Choroid plexus epithelial cell (primary cell): ENCODE data around the gene RIF1.
A peak's percentile ranks its signal among the peaks of the same experiment; 100 is the strongest.

Experiments used
- DNase-seq: peaks from one replicate; pipeline ENCODE4 v3.0.0-alpha.2; 2010; ENCODE audit warnings: low read depth
- H3K4me3 ChIP-seq: 2 replicates; pipeline ENCODE4 v1.5.1; 2011; ENCODE audit warnings: low read depth, mild to moderate bottlenecking, control low read depth, low read length, moderate library complexity
- TF ChIP-seq, protein P1 (sequence below): conservative IDR thresholded peaks from 2 replicates; pipeline ENCODE4 v1.5.1; 2011; ENCODE audit warnings: low read depth, mild to moderate bottlenecking, control low read depth, inconsistent platforms, low read length, moderate library complexity

The RIF1 gene

GRCh38 chr2:151379169-151379568, 30.5 kb upstream of the RIF1 start:
- peak; percentile 79 for DNase-seq
- TF ChIP-seq, protein P1, sequence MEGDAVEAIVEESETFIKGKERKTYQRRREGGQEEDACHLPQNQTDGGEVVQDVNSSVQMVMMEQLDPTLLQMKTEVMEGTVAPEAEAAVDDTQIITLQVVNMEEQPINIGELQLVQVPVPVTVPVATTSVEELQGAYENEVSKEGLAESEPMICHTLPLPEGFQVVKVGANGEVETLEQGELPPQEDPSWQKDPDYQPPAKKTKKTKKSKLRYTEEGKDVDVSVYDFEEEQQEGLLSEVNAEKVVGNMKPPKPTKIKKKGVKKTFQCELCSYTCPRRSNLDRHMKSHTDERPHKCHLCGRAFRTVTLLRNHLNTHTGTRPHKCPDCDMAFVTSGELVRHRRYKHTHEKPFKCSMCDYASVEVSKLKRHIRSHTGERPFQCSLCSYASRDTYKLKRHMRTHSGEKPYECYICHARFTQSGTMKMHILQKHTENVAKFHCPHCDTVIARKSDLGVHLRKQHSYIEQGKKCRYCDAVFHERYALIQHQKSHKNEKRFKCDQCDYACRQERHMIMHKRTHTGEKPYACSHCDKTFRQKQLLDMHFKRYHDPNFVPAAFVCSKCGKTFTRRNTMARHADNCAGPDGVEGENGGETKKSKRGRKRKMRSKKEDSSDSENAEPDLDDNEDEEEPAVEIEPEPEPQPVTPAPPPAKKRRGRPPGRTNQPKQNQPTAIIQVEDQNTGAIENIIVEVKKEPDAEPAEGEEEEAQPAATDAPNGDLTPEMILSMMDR, result no peak
- H3K4me3 ChIP-seq, result no peak overlapping the region

DNA sequence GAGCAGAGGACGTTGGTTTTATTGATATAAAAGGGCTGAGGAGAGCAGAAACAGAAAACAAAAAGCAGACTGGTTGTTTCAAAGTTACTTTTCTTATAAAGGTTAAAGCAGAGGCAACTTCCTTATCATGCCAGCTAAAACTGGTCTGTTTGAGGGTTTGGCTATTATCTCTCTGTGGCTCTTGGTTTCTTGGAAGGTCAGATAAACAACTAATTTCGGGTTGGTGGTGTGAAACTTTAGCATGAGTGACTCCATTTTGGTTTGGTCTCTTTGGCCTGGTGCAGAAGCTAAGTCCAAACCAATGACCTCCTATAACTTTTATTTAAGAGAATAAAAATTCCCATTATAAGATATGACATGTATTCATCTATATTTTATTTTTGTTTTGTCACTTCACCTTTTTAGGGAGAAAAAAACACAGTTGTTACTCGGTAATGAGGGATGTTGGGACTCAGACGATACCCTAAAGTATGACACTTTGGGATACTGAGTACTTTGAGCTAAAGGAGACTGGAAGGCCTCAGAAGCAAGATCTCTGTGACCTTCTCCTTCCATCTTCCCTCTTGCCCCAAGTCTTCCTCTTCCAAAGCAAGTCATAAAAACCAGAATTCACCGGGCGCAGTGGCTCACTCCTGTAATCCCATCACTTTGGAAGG, 29.0 kb upstream of the RIF1 start:
- TF ChIP-seq, protein P1, result no peak
- no peak for DNase-seq
- no peak overlapping the region for H3K4me3 ChIP-seq

- peak; percentile 91 for DNase-seq
- H3K4me3 ChIP-seq, result no peak overlapping the region
- TF ChIP-seq, protein P1, result no peak
Observed at GRCh38 chr2:151381266-151381665, 28.4 kb upstream of the RIF1 start.

DNA sequence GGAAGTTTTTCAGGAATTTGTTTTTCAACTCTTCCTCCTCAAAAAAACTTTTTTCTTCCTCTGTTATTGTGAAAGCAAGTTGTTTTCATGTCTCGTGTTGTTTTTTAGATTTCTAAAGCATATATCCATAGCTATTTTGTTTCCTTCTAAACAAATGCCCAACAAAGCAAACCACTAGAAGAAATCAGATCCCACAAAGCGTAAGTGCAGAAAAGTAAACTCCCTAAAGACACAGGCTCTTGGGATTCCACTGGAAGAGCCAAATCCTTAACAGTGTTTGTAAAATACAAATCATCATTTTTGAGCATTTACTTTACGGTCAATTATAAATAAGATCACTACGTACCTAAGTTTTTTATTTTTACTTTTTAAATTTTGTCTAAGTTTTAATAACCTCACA, 21.7 kb upstream of the RIF1 start:
- H3K4me3 ChIP-seq, result no peak overlapping the region
- no peak for DNase-seq
- TF ChIP-seq, protein P1, result no peak

DNA sequence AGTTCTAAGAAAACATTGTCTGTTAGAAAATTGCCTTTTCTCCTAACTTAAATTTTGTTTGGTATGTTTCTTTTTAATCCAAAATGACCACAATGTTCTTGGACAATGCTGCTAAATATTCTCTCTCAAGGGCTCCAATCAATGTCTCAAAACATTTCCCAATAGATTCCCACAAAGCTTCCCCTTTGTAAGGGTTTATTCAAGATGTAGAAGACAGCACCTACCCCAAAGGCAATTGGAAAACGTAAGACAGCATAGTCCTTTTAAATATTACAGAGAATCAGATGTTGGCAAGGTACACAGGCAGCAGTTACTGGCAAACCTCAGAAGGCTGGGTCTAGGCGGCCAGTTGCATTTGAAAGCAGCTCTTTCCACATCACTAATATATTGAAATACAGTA, 18.3 kb upstream of the RIF1 start:
- no peak overlapping the region for H3K4me3 ChIP-seq
- DNase-seq, result no peak
- TF ChIP-seq, protein P1, result no peak

- DNase-seq, result no peak
- TF ChIP-seq, protein P1, result no peak
- H3K4me3 ChIP-seq, result no peak overlapping the region
Observed at GRCh38 chr2:151394509-151394908, 15.2 kb upstream of the RIF1 start.
